ENCODE measurements around the gene KRTAP9-8. TPM values are rescaled to one million over a fixed set of nuclear protein-coding genes. Genes with fewer than 3 reads are reported as not detected.
"Not testable (repeated sequence)": the region's sequence is repeated elsewhere in the genome, so short reads cannot be mapped to it uniquely, and the experiment has no call there.

KRTAP9-8 gene
- total RNA-seq, 2 experiments from 2014 or later, result not detected

GRCh38 chr17:41230094-41230493, 7.7 kb upstream of the KRTAP9-8 start:
- no peak overlapping the region for H3K4me3 ChIP-seq (ENCODE audit: low read length)
- Mint-ChIP-seq H3K9me3 (no peaks in the 10 kb centered on the region), H3K4me3 (no peak overlapping the region), H3K4me1 (ENCODE audit: low read depth) (no peaks in the 10 kb centered on the region), H3K27ac (no peak overlapping the region), H3K27me3 (peaks cover 22% of the 10 kb centered on the region), H3K36me3 (ENCODE audit: low read depth) (no peaks in the 10 kb centered on the region)
- H3K4me1 ChIP-seq (ENCODE audit: insufficient read depth, low read length), result no peaks in the 10 kb centered on the region
- ATAC-seq (ENCODE audit: poor library complexity), result no peak
- ChIA-PET POLR2A (no interaction called here), CTCF (interaction anchor here (1.8 kb wide), 1 partner anchor 10 kb away, joined by 3 read pairs; no protein-coding TSS in a partner anchor)
- DNase-seq, result no peak
- no peaks in the 10 kb centered on the region for H3K27me3 ChIP-seq (ENCODE audit: control insufficient read depth in 1 of 2, insufficient read depth in 2 of 2, low read length in 2 of 2)
- no peaks in the 10 kb centered on the region for H3K9me3 ChIP-seq (ENCODE audit: control insufficient read depth in 1 of 2, insufficient read depth in 1 of 2, low read length in 2 of 2)
- no peak overlapping the region for H3K27ac ChIP-seq (ENCODE audit: low read depth in 1 of 2, low read length in 2 of 2)
- intact Hi-C loops (cut with DNase I, micrococcal nuclease), result loop anchor here in 1 of 2 experiments (5.0 kb wide), 1 partner anchor 92 kb away; no protein-coding TSS in a partner anchor
- no peak for TF ChIP-seq CTCF (IDR thresholded peaks at IDR 0.05)
- no peaks in the 10 kb centered on the region for H3K36me3 ChIP-seq (ENCODE audit: insufficient read depth, low read length)

- Histone ChIP-seq H3K27ac (ENCODE audit: low read depth in 1 of 2, low read length in 2 of 2) (no peak overlapping the region), H3K4me3 (ENCODE audit: low read length) (no peak overlapping the region), H3K27me3 (ENCODE audit: control insufficient read depth in 1 of 2, insufficient read depth in 2 of 2, low read length in 2 of 2) (no peaks in the 10 kb centered on the region), H3K9me3 (ENCODE audit: control insufficient read depth in 1 of 2, insufficient read depth in 1 of 2, low read length in 2 of 2) (no peaks in the 10 kb centered on the region), H3K4me1 (ENCODE audit: insufficient read depth, low read length) (no peaks in the 10 kb centered on the region), H3K36me3 (ENCODE audit: insufficient read depth, low read length) (no peaks in the 10 kb centered on the region)
- TF ChIP-seq CTCF (IDR thresholded peaks at IDR 0.05), result no peak
- ChIA-PET CTCF (no interaction called here), POLR2A (no interaction called here)
- DNase-seq, result no peak
- no peaks in the 10 kb centered on the region for H3K36me3 Mint-ChIP-seq (ENCODE audit: low read depth)
- H3K9me3 Mint-ChIP-seq, result no peaks in the 10 kb centered on the region
- ATAC-seq (ENCODE audit: poor library complexity), result no peak
- H3K4me3 Mint-ChIP-seq, result no peak overlapping the region
- H3K4me1 Mint-ChIP-seq (ENCODE audit: low read depth), result no peaks in the 10 kb centered on the region
- H3K27ac Mint-ChIP-seq, result no peak overlapping the region
- intact Hi-C loops (cut with DNase I, micrococcal nuclease), result loop anchor here in 1 of 2 experiments (5.0 kb wide), 1 partner anchor 91 kb away; no protein-coding TSS in a partner anchor
- peaks cover 27% of the 10 kb centered on the region for H3K27me3 Mint-ChIP-seq
Measured at GRCh38 chr17:41231731-41232130, 6.1 kb upstream of the KRTAP9-8 start.

GRCh38 chr17:41232399-41233105, 5.2 kb upstream of the KRTAP9-8 start, which contains the start of gene KRTAP9-3:
TSS of gene KRTAP9-3 (plus strand) at chr17:41232449. CDS start at chr17:41232502, 53 bp downstream.
- DNase-seq; H3K4me3 ChIP-seq (ENCODE audit: low read length); H3K36me3 Mint-ChIP-seq (ENCODE audit: low read depth); H3K9me3 Mint-ChIP-seq; ATAC-seq (ENCODE audit: poor library complexity); H3K9me3 ChIP-seq (ENCODE audit: control insufficient read depth in 1 of 2, insufficient read depth in 1 of 2, low read length in 2 of 2); H3K27me3 ChIP-seq (ENCODE audit: control insufficient read depth in 1 of 2, insufficient read depth in 2 of 2, low read length in 2 of 2); H3K4me1 ChIP-seq (ENCODE audit: insufficient read depth, low read length); POLR2A ChIA-PET; H3K27ac ChIP-seq (ENCODE audit: low read depth in 1 of 2, low read length in 2 of 2); H3K4me1 Mint-ChIP-seq (ENCODE audit: low read depth); H3K27ac Mint-ChIP-seq; CTCF ChIA-PET; H3K36me3 ChIP-seq (ENCODE audit: insufficient read depth, low read length); H3K4me3 Mint-ChIP-seq: not testable (repeated sequence)
- intact Hi-C loops (cut with DNase I, micrococcal nuclease), result loop anchor here in 1 of 2 experiments (5.0 kb wide), 1 partner anchor 90 kb away; no protein-coding TSS in a partner anchor
- peaks cover 27% of the 10 kb centered on the region for H3K27me3 Mint-ChIP-seq

DNA sequence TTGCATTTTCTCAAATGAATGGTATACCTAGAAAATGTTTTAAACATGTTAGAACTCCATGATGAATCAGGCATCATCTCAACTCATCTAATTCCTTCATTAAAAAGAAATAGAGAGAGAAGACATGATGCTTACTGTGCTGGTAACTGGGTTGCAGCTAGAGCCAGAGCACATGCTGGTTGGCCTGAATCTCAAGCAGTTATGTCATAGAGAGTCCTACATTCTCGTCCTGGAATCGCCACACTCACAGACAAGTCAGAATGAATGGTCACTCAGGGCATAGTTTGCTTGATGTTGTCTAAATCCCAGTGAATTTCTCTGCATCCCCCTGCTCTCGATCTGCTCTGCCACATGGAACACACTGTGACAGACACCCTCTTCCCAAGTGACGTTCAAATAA, 683 bp upstream of the KRTAP9-8 start:
- H3K36me3 Mint-ChIP-seq (ENCODE audit: low read depth); H3K9me3 Mint-ChIP-seq; H3K4me1 Mint-ChIP-seq (ENCODE audit: low read depth); intact Hi-C loops (cut with DNase I, micrococcal nuclease); DNase-seq; POLR2A ChIA-PET; ATAC-seq (ENCODE audit: poor library complexity); CTCF ChIA-PET; H3K27ac ChIP-seq (ENCODE audit: low read depth in 1 of 2, low read length in 2 of 2); H3K27ac Mint-ChIP-seq; H3K9me3 ChIP-seq (ENCODE audit: control insufficient read depth in 1 of 2, insufficient read depth in 1 of 2, low read length in 2 of 2); H3K4me1 ChIP-seq (ENCODE audit: insufficient read depth, low read length); H3K27me3 ChIP-seq (ENCODE audit: control insufficient read depth in 1 of 2, insufficient read depth in 2 of 2, low read length in 2 of 2); H3K36me3 ChIP-seq (ENCODE audit: insufficient read depth, low read length); H3K4me3 Mint-ChIP-seq; H3K4me3 ChIP-seq (ENCODE audit: low read length): not testable (repeated sequence)
- peaks cover 25% of the 10 kb centered on the region for H3K27me3 Mint-ChIP-seq

DNA sequence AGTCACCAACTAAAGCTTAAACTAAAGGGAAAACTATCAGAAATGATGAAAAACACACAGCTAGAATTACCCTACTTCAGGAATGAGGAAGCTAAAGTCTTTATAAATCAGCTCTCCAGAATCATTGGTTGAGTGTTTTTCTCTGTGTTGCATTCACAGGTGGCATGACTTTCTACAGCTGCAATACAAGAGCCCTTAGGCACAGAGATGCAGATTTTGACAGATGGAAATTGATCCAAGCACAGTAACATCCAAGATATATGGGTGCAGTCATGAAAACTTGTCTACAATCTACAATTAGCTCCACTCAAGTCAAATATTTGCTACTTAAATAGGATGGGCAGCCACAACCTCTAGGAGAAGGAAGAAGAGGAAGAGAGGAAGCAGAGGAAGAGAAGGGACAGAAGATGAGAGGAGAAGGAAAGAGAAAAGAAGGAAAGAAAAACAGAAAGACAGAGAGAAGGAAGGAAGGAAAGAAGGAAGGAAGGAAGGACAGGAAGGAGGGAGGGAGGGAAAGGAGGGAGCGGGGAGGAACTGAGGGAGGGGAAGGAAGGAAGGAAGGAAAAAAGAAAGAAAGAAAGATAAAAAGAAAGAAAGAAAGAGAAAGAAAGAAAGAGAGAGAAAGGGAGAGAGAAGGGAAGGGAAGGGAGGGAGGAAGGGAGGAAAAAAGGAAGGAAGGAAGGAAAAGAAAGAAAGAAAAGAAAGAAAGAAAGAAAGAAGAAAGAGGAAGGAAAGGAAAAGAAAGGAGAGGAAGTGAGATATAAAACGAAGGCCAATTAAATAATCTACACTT, 9.4 kb downstream of the KRTAP9-8 start:
- H3K27ac ChIP-seq (ENCODE audit: low read depth in 1 of 2, low read length in 2 of 2); intact Hi-C loops (cut with DNase I, micrococcal nuclease); H3K9me3 ChIP-seq (ENCODE audit: control insufficient read depth in 1 of 2, insufficient read depth in 1 of 2, low read length in 2 of 2); H3K36me3 ChIP-seq (ENCODE audit: insufficient read depth, low read length); H3K9me3 Mint-ChIP-seq; POLR2A ChIA-PET; H3K27ac Mint-ChIP-seq; H3K4me3 ChIP-seq (ENCODE audit: low read length); ATAC-seq (ENCODE audit: poor library complexity); H3K36me3 Mint-ChIP-seq (ENCODE audit: low read depth); DNase-seq; H3K4me3 Mint-ChIP-seq; H3K27me3 ChIP-seq (ENCODE audit: control insufficient read depth in 1 of 2, insufficient read depth in 2 of 2, low read length in 2 of 2); CTCF ChIA-PET; H3K4me1 Mint-ChIP-seq (ENCODE audit: low read depth); H3K4me1 ChIP-seq (ENCODE audit: insufficient read depth, low read length); H3K27me3 Mint-ChIP-seq: not testable (repeated sequence)

Data from CD4-positive, alpha-beta T cell (primary cell).